ENCODE data around the gene TRMU. TPM values are rescaled to one million over a fixed set of nuclear protein-coding genes. Genes with fewer than 3 reads are reported as not detected.

The TRMU gene
- polyA plus RNA-seq, 1 experiment = 23.7 TPM

DNA sequence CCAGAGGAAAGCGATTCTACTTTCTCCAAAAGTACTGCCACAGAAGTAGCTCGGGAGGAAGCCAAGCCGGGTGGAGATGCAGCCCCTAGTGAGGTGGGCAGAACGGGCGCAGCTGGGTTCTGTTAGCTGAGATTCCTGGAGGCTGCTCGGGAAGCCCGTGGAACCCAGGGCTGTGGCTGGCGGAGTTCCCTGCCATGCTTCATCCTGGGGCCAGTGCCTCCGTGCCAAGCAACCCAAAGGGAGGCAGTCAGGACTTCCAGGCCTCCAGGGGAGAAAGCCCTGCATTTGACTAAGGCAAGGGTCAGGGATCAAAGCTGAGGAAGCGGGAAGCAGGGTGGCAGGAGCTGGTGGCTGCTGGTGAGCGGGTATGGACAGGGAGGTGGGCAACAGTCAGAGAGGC is 6.7 kb upstream of the TRMU start:
- no peaks in the 10 kb centered on the region; the same call in 1 of the 2 replicates for H3K9me3 ChIP-seq (ENCODE audit: control insufficient read depth, insufficient read depth, low read length)
- DNase-seq (ENCODE audit: low read depth, low spot score) = no peak
- no peak overlapping the region for H3K4me3 ChIP-seq (ENCODE audit: low read depth, low read length)
- TF ChIP-seq CTCF (IDR thresholded peaks at IDR 0.05; ENCODE audit: low read depth, low read length) = no peak
- ChIA-PET POLR2A (no interaction called here), CTCF (interaction anchor here (0.9 kb wide), 1 partner anchor 322 kb away, joined by 3 read pairs; no protein-coding TSS in a partner anchor)
- no peaks in the 10 kb centered on the region for H3K27me3 ChIP-seq (ENCODE audit: control insufficient read depth, insufficient read depth, low read length)
- no peak overlapping the region for H3K27ac ChIP-seq (ENCODE audit: low read depth, low read length)

- CTCF ChIA-PET = interaction anchor here (0.9 to 1.5 kb wide), 2 partner anchors 323 to 335 kb away, joined by 3 to 6 read pairs; no protein-coding TSS in a partner anchor
- no peak overlapping the region for H3K4me3 ChIP-seq (ENCODE audit: low read depth, low read length)
- no peaks in the 10 kb centered on the region; the same call in 1 of the 2 replicates for H3K9me3 ChIP-seq (ENCODE audit: control insufficient read depth, insufficient read depth, low read length)
- no peak for DNase-seq (ENCODE audit: low read depth, low spot score)
- no peak overlapping the region for H3K27ac ChIP-seq (ENCODE audit: low read depth, low read length)
- no peak for TF ChIP-seq CTCF (IDR thresholded peaks at IDR 0.05; ENCODE audit: low read depth, low read length)
- POLR2A ChIA-PET = no interaction called here
- no peaks in the 10 kb centered on the region for H3K27me3 ChIP-seq (ENCODE audit: control insufficient read depth, insufficient read depth, low read length)
Measured at GRCh38 chr22:46329616-46330015, 5.9 kb upstream of the TRMU start.

DNA sequence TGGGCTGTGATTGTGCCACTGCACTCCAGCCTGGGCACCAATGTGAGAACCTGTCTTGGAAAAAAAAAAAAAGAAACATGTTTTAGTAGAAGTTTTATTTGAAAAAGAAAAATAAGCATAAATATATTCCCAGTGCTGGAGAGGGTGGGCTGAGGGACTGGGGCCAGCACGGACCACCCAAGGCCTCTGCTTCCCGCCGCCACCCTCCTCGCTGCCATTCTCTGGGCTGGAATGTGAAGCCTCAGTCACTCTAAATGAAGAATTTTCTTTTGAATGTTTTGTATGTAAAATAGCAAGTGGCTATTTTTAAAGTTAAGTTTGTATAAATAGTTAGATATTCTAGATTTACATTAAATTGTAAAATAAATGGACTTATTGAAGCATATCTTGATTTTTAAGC is 5.1 kb upstream of the TRMU start:
- Histone ChIP-seq H3K9me3 (ENCODE audit: control insufficient read depth, insufficient read depth, low read length) (no peaks in the 10 kb centered on the region; the same call in 1 of the 2 replicates), H3K27me3 (ENCODE audit: control insufficient read depth, insufficient read depth, low read length) (no peaks in the 10 kb centered on the region), H3K27ac (ENCODE audit: low read depth, low read length) (no peak overlapping the region), H3K4me3 (ENCODE audit: low read depth, low read length) (no peak overlapping the region)
- POLR2A ChIA-PET = no interaction called here
- DNase-seq (ENCODE audit: low read depth, low spot score) = no peak
- CTCF ChIA-PET = interaction anchor here (1.5 kb wide), 1 partner anchor 336 kb away, joined by 6 read pairs; no protein-coding TSS in a partner anchor
- no peak for TF ChIP-seq CTCF (IDR thresholded peaks at IDR 0.05; ENCODE audit: low read depth, low read length)

- Histone ChIP-seq H3K27me3 (ENCODE audit: control insufficient read depth, insufficient read depth, low read length) (no peaks in the 10 kb centered on the region), H3K9me3 (ENCODE audit: control insufficient read depth, insufficient read depth, low read length) (no peaks in the 10 kb centered on the region; the same call in 1 of the 2 replicates), H3K27ac (ENCODE audit: low read depth, low read length) (no peak overlapping the region), H3K4me3 (ENCODE audit: low read depth, low read length) (no peak overlapping the region)
- POLR2A ChIA-PET = no interaction called here
- no peak for DNase-seq (ENCODE audit: low read depth, low spot score)
- CTCF ChIA-PET = no interaction called here
- TF ChIP-seq CTCF (IDR thresholded peaks at IDR 0.05; ENCODE audit: low read depth, low read length) = no peak
Measured at GRCh38 chr22:46331496-46331895, 4.0 kb upstream of the TRMU start.

DNA sequence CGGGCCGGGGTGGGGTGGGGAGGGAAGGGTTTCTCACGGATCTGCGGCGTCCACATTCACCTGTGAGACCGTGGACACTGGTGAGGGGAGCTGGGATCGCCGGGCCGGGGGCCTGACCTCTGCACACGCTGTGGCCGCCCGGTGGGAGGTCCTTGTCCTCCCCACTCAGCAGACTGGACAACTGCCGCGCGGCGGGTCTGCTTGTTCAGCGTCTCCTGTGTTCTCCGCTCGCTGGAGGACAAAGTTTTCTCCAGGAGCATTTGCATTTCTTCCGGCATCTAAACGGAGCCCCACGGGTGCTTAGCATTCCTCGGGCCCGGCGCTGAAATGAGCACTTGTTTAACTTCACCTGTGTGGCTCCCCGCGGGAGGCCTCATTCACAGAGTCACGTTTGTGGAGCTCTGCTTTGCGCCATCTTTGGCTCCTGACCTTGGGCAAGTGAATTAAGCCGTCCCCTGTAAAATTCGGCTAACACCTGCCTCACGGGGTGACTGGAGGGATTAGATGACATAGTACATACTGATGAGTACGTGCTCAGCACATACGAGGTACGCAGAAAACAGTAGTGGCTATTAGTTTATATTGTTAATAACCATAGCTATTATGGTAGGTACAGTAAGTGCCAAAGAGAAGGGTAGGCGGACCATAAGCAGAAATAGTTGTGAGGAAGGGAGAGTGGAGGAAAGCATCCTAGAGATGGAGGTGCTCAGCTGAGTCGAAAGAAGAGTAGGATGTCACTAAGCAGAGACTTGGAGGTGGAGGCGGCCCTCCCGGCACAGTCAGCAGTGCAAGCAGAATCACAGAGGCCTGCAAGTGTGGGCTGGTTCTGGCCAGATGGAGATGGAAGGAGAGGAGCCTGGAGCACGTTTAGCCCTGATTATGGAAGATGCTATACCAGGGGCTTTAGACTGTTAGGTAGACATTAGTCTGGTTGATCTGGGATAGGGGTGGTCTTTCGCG is 885 bp downstream of the TRMU start:
- DNase-seq (ENCODE audit: low read depth, low spot score) = no peak
- no peaks in the 10 kb centered on the region for H3K27me3 ChIP-seq (ENCODE audit: control insufficient read depth, insufficient read depth, low read length)
- POLR2A ChIA-PET = interaction anchor here (0.6 kb wide), 1 partner anchor 107 kb away, joined by 7 read pairs; no protein-coding TSS in a partner anchor
- no peaks in the 10 kb centered on the region; the same call in 1 of the 2 replicates for H3K9me3 ChIP-seq (ENCODE audit: control insufficient read depth, insufficient read depth, low read length)
- H3K27ac ChIP-seq (ENCODE audit: low read depth, low read length) = no peak overlapping the region
- CTCF ChIA-PET = interaction anchor here (0.7 kb wide), 1 partner anchor 46 kb away, joined by 3 read pairs; no protein-coding TSS in a partner anchor
- peak overlapping the region; percentile 96 for H3K4me3 ChIP-seq (ENCODE audit: low read depth, low read length)
- no peak for TF ChIP-seq CTCF (IDR thresholded peaks at IDR 0.05; ENCODE audit: low read depth, low read length)

Measured in AG04450 (cell line).